Adrenal gland (tissue), 5 donors: ENCODE measurements around the gene CDYL.

Source experiments
- POLR2A ChIP-seq, 2 donors: fragments of 450-650 bp; IDR thresholded peaks; one replicate each; pipeline ENCODE4 v1.6.1; 2017; ENCODE audit warnings: antibody characterized with exemption in 2 of 2, mild to moderate bottlenecking in 2 of 2, moderate library complexity in 1 of 2
- TF ChIP-seq, protein P1 (sequence below), 6 experiments: fragments of 450-650 bp in 4 of 6; fragments of 200-600 bp in 2 of 6; sonication (generic) in 1 of 6; IDR thresholded peaks; 1 replicate in 5 of 6; 2 replicates in 1 of 6; pipeline versions ENCODE4 v1.5.1 to v1.8.0; 2016 to 2021; ENCODE audit warnings: antibody characterized with exemption in 6 of 6, mild to moderate bottlenecking in 2 of 6, moderate library complexity in 1 of 6
- donor health status: DM: no; HTN: no; CAD: no.

DNA sequence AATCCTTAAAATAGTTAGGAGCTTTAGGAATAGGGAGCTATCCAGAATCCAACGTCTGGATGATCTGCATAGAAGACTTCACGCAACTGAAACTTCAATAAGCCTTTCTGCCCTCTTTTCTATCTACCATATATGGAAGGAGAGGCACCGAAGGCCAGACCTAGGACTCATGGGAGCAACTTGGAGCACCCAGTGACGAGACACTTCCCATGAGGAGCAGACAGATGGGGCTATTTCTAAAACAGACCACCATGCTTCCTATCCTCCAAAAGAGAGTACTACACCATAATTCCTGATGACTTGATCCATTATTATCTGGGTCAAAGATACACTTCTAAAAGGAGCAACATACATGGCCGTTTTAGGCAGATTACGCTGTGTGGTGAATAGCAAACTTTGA lies 221.7 kb downstream of the CDYL start:
- TF ChIP-seq, protein P1, sequence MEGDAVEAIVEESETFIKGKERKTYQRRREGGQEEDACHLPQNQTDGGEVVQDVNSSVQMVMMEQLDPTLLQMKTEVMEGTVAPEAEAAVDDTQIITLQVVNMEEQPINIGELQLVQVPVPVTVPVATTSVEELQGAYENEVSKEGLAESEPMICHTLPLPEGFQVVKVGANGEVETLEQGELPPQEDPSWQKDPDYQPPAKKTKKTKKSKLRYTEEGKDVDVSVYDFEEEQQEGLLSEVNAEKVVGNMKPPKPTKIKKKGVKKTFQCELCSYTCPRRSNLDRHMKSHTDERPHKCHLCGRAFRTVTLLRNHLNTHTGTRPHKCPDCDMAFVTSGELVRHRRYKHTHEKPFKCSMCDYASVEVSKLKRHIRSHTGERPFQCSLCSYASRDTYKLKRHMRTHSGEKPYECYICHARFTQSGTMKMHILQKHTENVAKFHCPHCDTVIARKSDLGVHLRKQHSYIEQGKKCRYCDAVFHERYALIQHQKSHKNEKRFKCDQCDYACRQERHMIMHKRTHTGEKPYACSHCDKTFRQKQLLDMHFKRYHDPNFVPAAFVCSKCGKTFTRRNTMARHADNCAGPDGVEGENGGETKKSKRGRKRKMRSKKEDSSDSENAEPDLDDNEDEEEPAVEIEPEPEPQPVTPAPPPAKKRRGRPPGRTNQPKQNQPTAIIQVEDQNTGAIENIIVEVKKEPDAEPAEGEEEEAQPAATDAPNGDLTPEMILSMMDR (IDR thresholded peaks at IDR 0.05): no peak
- TF ChIP-seq POLR2A (IDR thresholded peaks at IDR 0.05): no peak
